Right renal cortex interstitium (tissue), 3 donors: ENCODE results near the gene SMIM27. TPM values are rescaled to one million over a fixed set of nuclear protein-coding genes. Genes with fewer than 3 reads are reported as not detected.
"Not testable (repeated sequence)": the region's sequence is repeated elsewhere in the genome, so short reads cannot be mapped to it uniquely, and the experiment has no call there.

ENCODE experiments used
- DNase-seq, 3 donors: peaks; one replicate each; pipeline ENCODE4 v3.0.0-alpha.2; 2013; ENCODE audit warnings: low read depth in 3 of 3, low spot score in 2 of 3
- polyA plus RNA-seq, 3 donors: library from polyadenylated mRNA; unstranded; fragments of 120-200 nt; gene quantifications; one replicate each; pipeline ENCODE4 v1.2.1, GENCODE V29; 2013; ENCODE audit not compliant: insufficient read length in 3 of 3

The SMIM27 gene
- polyA plus RNA-seq, 3 donors, result 13.9 to 18.4 (median 14.4) TPM

GRCh38 chr9:32596096-32596865, 44.2 kb downstream of the SMIM27 start:
- no peak for DNase-seq

- DNase-seq, result no peak
These were observed 44.8 kb downstream of the SMIM27 start for GRCh38 chr9:32596936-32597335.

GRCh38 chr9:32599021-32599420, 46.9 kb downstream of the SMIM27 start:
- DNase-seq, result not testable (repeated sequence)

Other genes with a start within 250 kb of the SMIM27 start
- gene ACO1, start 167.7 kb upstream of the SMIM27 start, polyA plus RNA-seq, result 10 to 100 TPM; 48.5 to 55.5 (median 53.3) TPM
- gene RIGI, start 26.1 kb upstream of the SMIM27 start, polyA plus RNA-seq, result 10 to 100 TPM; 11.9 to 14.0 (median 13.0) TPM
- gene TOPORS, start 259 bp downstream of the SMIM27 start, polyA plus RNA-seq, result 10 to 100 TPM; 37.1 to 43.8 (median 38.4) TPM
- 10 to 100 TPM; 69.8 to 79.4 (median 75.0) TPM for gene NDUFB6, start 20.8 kb downstream of the SMIM27 start, polyA plus RNA-seq
- gene TAF1L, start 83.3 kb downstream of the SMIM27 start, polyA plus RNA-seq, result under 1 TPM; 0.10 TPM
- under 1 TPM; 0.08 to 0.28 (median 0.22) TPM for gene TMEM215, start 231.2 kb downstream of the SMIM27 start, polyA plus RNA-seq